Tibial artery (tissue), 4 donors: Measurements from ENCODE around the gene LCE1F.

ENCODE experiments used
- DNase-seq, 2 donors: peaks; one replicate each; pipeline ENCODE4 v3.0.0-alpha.2; 2019
- H3K27ac ChIP-seq, 2 donors: fragments of 200-600 bp; sonication (generic) in 1 of 2; 1 replicate in 1 of 2; 2 replicates in 1 of 2; pipeline ENCODE4 v1.5.1; 2018 to 2019; ENCODE audit warnings: mild to moderate bottlenecking in 1 of 2
- H3K27me3 ChIP-seq, 2 donors: fragments of 200-600 bp; sonication (generic) in 1 of 2; one replicate each; pipeline versions ENCODE4 v1.5.1 to v1.6.0; 2016 to 2019
- H3K36me3 ChIP-seq, 3 donors: fragments of 200-600 bp; sonication (generic) in 2 of 3; one replicate each; pipeline ENCODE4 v1.5.1; 2016 to 2019; ENCODE audit warnings: mild to moderate bottlenecking in 2 of 3
- H3K4me1 ChIP-seq, 4 donors: fragments of 200-600 bp; sonication (generic) in 2 of 4; 1 replicate in 3 of 4; 2 replicates in 1 of 4; pipeline ENCODE4 v1.5.1; 2016 to 2019
- H3K4me3 ChIP-seq, 2 donors: fragments of 200-600 bp; sonication (generic) in 1 of 2; 1 replicate in 1 of 2; 2 replicates in 1 of 2; pipeline ENCODE4 v1.5.1; 2018 to 2019; ENCODE audit warnings: mild to moderate bottlenecking in 2 of 2
- H3K9me3 ChIP-seq, 3 donors: fragments of 200-600 bp; sonication (generic) in 1 of 3; one replicate each; pipeline ENCODE4 v1.5.1; 2016 to 2019
- intact Hi-C: fragments of 100-400 bp; cut with DNase I; formaldehyde crosslinking; loops from one replicate; pipeline ENCODE4 v1.15.0; 2023; ENCODE audit warnings: low total_unique reads
- TF ChIP-seq, protein P1 (sequence below), 2 experiments: fragments of 200-600 bp in 1 of 2; fragments of 450-650 bp in 1 of 2; IDR thresholded peaks; one replicate each; pipeline ENCODE4 v1.5.1; 2017 to 2019; ENCODE audit warnings: antibody characterized with exemption in 2 of 2, mild to moderate bottlenecking in 1 of 2, moderate library complexity in 1 of 2

The LCE1F gene

DNA sequence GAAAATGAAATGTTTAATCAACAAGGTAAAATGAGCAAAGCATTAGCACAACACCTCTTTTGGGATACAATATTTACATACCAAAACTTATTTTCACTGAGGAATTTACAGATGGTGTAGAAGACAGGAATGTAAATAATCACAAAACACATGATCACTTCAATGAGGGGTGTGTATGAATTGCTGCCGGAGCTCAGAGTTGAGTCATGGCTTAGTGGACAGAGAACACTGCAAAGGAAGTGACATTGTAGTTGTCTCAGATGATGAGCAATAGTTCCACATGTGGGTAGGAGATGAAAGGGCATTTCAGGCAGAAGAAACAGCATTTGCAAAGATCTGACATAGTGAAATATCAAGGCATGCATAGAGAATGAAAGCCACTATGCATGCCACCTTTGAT, 22.7 kb upstream of the LCE1F start:
- intact Hi-C loops, result no loop called here
- Histone ChIP-seq H3K4me1 (no peaks in the 10 kb centered on the region), H3K27me3 (no peaks in the 10 kb centered on the region), H3K4me3 (no peak overlapping the region), H3K9me3 (no peaks in the 10 kb centered on the region), H3K36me3 (no peaks in the 10 kb centered on the region), H3K27ac (no peak overlapping the region)
- DNase-seq, result no peak
- TF ChIP-seq, protein P1, sequence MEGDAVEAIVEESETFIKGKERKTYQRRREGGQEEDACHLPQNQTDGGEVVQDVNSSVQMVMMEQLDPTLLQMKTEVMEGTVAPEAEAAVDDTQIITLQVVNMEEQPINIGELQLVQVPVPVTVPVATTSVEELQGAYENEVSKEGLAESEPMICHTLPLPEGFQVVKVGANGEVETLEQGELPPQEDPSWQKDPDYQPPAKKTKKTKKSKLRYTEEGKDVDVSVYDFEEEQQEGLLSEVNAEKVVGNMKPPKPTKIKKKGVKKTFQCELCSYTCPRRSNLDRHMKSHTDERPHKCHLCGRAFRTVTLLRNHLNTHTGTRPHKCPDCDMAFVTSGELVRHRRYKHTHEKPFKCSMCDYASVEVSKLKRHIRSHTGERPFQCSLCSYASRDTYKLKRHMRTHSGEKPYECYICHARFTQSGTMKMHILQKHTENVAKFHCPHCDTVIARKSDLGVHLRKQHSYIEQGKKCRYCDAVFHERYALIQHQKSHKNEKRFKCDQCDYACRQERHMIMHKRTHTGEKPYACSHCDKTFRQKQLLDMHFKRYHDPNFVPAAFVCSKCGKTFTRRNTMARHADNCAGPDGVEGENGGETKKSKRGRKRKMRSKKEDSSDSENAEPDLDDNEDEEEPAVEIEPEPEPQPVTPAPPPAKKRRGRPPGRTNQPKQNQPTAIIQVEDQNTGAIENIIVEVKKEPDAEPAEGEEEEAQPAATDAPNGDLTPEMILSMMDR (IDR thresholded peaks at IDR 0.05), result no peak

DNA sequence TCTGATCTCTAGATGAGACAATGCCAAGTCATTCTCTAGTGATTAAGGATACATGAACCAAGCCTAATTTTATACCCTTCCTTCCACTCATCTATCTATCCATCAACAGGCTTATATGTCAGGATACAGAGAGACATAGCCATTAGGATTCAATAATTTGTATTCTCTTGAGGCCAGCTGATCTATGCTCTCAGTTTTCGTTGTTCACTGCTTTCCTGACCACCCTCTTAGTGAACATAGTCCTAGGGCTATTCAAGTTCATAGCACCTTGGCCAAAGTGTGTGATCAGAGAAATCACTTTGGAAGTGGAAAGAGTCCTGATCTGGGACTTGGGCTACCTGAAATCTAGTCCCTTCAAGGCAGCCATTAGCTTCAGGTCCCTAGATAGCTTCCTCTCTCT, 21.4 kb upstream of the LCE1F start:
- Histone ChIP-seq H3K9me3 (no peaks in the 10 kb centered on the region), H3K4me3 (no peak overlapping the region), H3K4me1 (no peaks in the 10 kb centered on the region), H3K27ac (no peak overlapping the region), H3K27me3 (no peaks in the 10 kb centered on the region), H3K36me3 (no peaks in the 10 kb centered on the region)
- TF ChIP-seq, protein P1 (IDR thresholded peaks at IDR 0.05), result no peak
- DNase-seq, result no peak
- intact Hi-C loops, result no loop called here

DNA sequence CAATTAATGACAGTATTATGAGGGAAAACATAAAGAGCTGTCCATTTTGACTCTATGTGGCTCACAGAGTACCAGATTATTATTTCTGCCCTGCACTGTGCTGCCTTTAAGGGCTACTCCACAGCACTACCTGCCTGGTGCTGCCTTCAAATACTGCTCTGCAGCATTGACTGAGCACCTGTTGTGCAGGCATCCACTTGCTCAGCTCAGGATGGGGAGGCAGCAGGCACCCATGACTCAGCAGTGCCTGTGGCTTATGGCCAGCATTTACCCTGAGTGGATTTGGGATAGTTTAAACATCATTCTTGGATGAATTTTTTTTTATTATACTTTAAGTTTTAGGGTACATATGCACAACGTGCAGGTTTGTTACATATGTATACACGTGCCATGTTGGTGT, 18.1 kb upstream of the LCE1F start:
- TF ChIP-seq, protein P1 (IDR thresholded peaks at IDR 0.05), result no peak
- Histone ChIP-seq H3K27ac (no peak overlapping the region), H3K4me1 (no peaks in the 10 kb centered on the region), H3K9me3 (no peaks in the 10 kb centered on the region), H3K36me3 (no peaks in the 10 kb centered on the region), H3K4me3 (no peak overlapping the region), H3K27me3 (no peaks in the 10 kb centered on the region)
- intact Hi-C loops, result no loop called here
- no peak for DNase-seq

DNA sequence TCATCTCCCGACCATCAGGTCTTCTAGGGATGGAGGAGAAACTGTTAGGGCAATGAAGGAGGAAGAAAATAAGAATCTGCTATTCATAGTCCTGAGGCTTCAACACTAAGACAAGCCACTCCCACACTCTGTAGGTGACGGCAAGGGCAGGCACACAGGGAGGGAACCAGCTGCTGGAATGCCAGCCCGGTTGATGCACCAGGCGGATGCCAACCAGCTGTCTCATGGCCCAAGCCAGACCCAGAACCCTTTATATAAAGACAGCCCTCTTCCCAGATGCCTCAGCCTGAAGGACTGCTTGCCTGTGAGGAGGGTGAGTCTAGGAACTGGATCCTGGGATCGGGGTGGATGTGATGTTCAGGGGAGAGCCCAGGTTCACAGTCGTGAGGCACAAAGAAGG, 17.2 kb upstream of the LCE1F start, which contains the start of gene KPRP:
TSS of gene KPRP (plus strand) at position 279 of the 400 bp plus-strand sequence. CDS start 1,564 bp downstream, outside the sequence.
- Histone ChIP-seq H3K27ac (no peak within 1 kb of the TSS), H3K4me1 (no peaks in the 10 kb centered on the region), H3K36me3 (no peaks in the 10 kb centered on the region), H3K4me3 (no peak within 1 kb of the TSS), H3K27me3 (no peaks in the 10 kb centered on the region), H3K9me3 (no peaks in the 10 kb centered on the region)
- intact Hi-C loops, result no loop called here
- TF ChIP-seq, protein P1 (IDR thresholded peaks at IDR 0.05), result no peak
- DNase-seq, result no peak

DNA sequence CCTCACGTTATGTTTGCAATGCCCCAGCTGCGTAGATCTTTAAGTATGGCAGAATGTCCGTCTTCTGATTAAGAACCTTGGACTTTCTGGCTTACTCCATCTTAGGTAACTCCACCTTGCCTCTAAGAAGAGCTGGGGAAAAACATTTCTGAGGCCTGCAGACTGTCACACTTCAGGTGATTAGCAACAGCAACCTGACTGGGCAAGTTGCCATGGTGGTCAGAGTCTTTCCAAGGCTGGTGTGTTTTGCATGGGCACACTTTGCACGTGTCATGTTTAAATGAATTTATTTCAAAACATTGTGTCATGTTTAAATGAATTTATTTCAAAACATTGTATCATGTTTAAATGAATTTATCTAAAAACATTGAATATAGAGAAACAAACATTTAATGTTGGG, 16.3 kb upstream of the LCE1F start:
- DNase-seq, result no peak
- intact Hi-C loops, result no loop called here

More for the DNA sequence above, 16.3 kb upstream of the LCE1F start:
- no peaks in the 10 kb centered on the region for H3K36me3 ChIP-seq
- H3K27ac ChIP-seq, result no peak overlapping the region
- no peaks in the 10 kb centered on the region for H3K4me1 ChIP-seq
- H3K4me3 ChIP-seq, result no peak overlapping the region
- TF ChIP-seq, protein P1 (IDR thresholded peaks at IDR 0.05), result no peak
- no peaks in the 10 kb centered on the region for H3K27me3 ChIP-seq
- no peaks in the 10 kb centered on the region for H3K9me3 ChIP-seq
